Stimulated activated CD4-positive, alpha-beta T cell treated with anti-CD3 and anti-CD28 coated beads, TNF-alpha, amount 100 ng/mL, for 24 hours (primary cell): ENCODE data around the gene TADA3.
A peak's percentile ranks its signal among the peaks of the same experiment; 100 is the strongest.

Experiments
- DNase-seq, 3 experiments: peaks; one replicate each; pipeline ENCODE4 v3.0.0-alpha.2; 2020; ENCODE audit warnings: low read depth in 3 of 3

Gene TADA3

GRCh38 chr3:9761919-9762318 is 30.4 kb downstream of the TADA3 start:
- DNase-seq = no peak

DNA sequence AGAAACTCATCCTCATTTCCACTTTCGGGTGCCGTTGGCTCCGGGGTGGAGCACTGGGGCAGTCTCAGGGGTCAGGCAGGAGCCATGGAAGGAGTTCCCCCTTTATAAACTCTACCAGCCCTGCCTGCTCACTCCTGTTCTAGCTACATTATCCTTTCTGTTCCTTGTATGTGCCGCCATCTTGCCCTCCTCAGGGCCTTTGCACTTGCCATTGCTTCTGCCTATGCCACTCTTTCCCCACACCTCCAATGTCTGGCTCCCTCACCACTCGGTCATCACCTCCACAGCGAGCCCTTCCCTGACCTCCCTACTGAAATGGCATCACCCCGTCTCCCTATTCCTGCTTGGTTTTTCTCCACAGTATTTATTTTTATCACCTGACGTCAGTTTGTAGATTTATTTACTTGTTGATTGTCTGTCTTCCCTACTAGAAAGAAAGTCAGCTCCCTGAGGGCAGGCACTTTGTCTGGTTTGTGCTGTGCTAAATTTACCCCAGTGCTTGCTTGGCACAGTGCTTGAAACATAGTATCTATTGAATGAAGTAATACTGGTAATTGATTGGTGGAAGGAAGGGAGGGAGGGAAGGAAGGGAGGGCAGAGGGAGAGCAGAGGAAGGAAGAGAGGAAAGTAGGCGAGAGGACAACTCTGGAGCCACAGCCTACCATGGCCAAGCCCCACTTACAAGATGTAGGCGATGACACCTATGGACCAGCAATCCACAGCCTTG is 31.3 kb downstream of the TADA3 start:
- DNase-seq = no peak

DNA sequence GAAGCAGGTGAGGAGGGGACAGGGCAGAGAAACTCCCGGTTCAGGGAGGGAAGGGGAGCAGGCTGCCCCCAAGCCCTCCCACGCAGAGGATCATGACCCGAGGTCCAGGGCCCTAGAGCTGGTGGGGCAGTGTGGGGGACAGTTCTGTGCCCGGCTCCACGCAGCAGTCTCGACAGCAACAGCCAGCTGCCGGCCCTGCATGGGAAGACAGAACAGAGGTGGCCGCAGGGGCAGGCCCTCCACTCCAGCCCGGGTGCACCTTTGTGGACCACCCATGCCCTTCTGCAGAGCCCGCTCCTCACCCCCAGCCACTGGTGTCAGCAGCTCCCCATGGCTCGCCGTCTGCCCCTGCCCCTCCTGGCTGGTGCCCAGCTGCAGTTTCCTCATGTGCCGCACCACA is 34.8 kb downstream of the TADA3 start:
- DNase-seq = no peak

DNA sequence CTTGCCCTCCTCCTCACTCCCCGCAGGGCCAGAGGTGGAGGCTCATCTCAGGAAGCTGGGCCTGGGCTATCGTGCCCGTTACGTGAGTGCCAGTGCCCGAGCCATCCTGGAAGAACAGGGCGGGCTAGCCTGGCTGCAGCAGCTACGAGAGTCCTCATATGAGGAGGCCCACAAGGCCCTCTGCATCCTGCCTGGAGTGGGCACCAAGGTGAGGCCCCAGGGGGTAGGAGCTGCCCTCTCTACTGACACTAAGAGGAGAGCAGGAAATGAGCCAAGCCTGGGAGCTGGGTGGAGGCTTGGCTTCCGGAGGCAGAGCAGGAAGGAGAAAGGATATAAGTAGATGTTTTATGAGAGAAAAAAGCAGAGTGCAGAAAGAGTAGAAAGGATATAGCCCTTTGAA is 37.6 kb downstream of the TADA3 start:
- DNase-seq = no peak

DNA sequence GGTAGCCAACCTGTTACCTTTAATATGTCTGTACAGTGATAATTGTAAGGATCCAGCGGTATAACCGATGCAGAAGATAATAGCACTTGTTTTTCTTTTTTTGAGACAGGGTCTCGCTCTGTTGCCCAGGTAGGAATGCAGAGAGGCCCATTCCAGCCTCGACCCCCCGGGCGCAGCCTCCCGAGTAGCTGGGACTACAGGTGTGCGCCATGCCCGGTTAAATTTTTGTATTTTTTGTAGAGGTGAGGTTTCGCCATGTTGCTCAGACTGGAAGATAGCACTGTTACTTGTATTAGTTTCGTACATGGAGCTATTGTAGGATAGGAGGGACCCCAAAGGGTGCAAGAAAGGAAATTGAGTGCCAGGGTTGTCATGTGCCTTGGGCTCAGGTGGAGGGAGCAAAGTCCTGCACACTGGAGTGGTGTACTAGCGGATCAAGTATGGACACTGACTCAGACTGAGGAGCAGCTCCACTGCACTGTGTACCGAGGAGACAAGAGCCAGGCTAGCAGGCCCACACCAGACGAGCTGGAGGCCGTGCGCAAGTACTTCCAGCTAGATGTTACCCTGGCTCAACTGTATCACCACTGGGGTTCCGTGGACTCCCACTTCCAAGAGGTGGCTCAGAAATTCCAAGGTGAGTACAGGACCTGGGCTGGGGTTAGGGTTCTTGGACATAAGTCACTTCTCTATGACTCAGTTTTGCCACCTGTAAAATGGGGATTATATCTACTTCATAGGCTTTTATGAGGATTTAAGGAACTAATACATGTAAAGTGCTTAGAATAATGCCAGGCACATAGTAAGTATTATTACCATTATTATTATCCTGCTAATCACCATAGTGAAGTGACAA is 41.5 kb downstream of the TADA3 start:
- DNase-seq = no peak

DNA sequence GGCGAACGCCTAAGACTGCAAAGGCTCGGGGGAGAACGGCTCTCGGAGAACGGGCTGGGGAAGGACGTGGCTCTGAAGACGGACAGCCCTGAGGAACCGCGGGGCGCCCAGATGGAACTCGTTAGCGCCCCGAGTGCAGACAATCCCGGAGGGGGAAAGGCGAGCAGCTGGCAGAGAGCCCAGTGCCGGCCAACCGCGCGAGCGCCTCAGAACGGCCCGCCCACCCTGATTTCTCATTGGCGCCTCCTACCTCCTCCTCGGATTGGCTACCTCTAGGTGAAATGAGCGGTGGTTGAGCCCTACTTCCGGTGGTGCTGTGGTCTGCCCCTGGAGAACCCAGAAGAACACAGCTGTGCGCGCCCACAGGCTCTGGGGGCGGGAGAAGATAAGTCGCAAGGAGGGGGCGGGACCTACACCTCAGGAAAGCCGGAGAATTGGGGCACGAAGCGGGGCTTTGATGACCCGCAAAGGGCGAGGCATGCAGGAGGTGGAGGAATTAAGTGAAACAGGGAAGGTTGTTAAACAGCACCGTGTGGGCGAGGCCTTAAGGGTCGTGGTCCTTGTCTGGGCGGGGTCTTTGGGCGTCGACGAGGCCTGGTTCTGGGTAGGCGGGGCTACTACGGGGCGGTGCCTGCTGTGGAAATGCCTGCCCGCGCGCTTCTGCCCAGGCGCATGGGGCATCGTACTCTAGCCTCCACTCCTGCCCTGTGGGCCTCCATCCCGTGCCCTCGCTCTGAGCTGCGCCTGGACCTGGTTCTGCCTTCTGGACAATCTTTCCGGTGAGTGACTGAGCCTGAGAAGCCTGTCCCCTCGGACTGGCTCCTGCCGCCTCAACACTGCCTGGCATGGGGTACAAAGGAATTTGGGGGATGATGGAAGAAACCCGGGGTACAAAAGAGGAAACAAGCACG is 42.4 kb downstream of the TADA3 start, which contains the start of gene OGG1:
Gene OGG1, plus strand, starts transcription at position 308 of the 911 bp plus-strand sequence. Its CDS starts 335 bp downstream, at position 643.
- peak; percentile 85 to 96 (median 90) for DNase-seq

DNA sequence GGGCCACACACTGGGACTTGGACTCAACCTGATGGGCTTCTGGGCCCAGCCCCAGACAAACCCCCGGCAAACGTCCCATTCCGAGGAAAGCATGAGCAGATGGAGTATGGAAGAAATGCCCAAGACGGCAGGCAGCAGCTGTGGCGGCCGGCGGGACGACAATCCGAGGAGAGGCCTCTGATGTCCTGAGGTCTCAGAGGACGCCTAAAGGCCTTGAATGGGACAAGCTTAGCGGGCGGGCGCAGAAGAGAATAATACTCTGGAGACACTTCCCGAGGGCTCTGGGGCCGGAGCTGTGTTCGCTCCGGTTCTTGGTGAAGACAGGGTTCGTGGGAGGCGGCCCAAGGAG is 43.0 kb downstream of the TADA3 start:
- DNase-seq = no peak

DNA sequence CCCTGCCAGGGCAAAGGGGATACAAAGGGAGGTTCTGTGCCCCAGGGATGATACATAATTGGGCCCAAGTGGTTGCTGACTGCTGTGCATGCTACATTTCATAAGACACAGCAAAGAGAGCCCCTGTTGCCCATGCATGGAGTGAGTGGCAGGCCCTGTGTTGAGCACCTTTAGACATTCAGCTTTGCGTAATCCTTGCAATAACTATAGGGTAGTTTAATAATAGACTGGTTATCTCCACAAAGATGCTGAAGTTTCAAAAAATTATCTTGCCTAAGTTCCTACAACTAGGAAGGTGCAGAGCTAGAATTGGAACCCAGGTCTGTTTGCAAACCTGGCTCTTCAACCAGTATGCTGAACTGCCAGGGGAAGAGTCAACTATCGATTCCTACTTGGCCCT is 44.2 kb downstream of the TADA3 start:
- DNase-seq = no peak

DNA sequence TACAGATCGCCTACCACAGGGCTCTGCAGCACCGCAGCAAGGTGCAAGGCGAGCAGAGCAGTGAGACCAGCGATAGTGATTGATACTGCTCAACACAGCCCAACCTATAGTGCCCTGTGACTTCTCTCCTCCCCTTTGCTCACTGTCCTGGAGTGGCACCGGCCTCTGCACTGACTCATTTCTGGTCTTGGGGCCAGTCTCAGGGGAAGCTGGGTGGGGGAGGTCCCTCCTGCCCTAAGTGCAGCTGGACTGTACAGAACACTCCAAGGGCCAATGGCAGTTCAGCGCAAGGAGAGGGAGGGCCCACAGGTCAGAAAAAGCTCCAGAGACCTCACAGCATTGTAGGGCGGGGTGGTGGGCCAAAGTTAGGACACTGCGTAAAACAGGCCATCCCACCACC is 45.0 kb downstream of the TADA3 start:
- no peak for DNase-seq

GRCh38 chr3:9746330-9746729 is 45.9 kb downstream of the TADA3 start:
- no peak for DNase-seq

DNA sequence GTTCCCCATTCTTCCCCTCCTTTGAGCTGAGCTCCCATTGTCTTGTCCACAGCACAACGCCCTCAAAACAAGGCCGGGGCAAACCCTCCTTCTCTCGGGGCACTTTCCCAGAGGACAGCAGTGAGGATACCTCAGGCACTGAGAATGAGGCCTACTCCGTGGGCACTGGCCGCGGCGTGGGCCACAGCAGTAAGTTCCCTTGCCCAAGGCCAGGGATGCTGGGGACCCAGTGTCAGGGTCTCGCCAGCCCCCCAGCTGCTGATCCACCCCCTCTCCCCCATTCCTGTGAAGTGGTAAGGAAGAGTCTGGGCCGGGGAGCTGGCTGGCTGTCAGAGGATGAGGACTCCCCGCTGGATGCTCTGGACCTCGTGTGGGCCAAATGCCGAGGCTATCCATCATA is 46.8 kb downstream of the TADA3 start:
- no peak for DNase-seq

- no peak for DNase-seq
Observed at GRCh38 chr3:9744162-9744561, 48.1 kb downstream of the TADA3 start.

- DNase-seq = no peak
Observed at GRCh38 chr3:9743548-9743947, 48.7 kb downstream of the TADA3 start.

GRCh38 chr3:9742560-9742959 is 49.7 kb downstream of the TADA3 start:
- DNase-seq = no peak

DNA sequence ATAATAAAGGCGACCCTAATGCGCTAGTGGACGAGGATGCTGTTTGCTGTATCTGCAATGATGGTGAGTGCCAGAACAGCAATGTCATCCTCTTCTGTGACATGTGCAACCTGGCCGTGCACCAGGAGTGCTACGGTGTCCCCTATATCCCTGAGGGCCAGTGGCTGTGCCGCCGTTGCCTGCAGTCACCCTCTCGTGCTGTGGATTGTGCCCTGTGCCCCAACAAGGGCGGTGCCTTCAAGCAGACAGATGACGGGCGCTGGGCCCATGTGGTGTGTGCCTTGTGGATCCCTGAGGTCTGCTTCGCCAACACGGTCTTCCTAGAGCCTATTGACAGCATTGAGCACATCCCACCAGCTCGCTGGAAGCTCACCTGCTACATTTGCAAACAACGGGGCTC is 53.1 kb downstream of the TADA3 start:
- no peak for DNase-seq

DNA sequence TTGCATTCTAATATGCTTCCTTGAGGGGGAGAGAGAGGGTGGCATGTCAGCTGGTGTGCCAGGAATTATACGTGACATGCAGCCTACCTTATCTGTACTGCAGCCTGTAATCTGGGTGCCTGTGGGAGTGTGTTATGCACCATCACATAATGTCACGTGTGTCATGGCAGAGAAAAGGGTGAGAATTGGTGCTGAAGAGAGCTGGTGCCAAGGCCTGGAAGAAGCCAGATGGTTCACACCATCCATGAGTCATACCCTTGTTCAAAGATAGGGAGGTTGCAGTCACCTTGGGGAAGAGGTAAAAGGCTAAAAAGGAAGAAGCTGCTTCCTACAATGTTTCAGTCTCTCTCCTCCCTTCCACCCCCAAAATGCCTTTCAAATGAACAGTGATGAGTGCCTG is 55.4 kb downstream of the TADA3 start:
- DNase-seq = no peak

GRCh38 chr3:9732740-9733115 is 59.5 kb downstream of the TADA3 start:
- no peak for DNase-seq

DNA sequence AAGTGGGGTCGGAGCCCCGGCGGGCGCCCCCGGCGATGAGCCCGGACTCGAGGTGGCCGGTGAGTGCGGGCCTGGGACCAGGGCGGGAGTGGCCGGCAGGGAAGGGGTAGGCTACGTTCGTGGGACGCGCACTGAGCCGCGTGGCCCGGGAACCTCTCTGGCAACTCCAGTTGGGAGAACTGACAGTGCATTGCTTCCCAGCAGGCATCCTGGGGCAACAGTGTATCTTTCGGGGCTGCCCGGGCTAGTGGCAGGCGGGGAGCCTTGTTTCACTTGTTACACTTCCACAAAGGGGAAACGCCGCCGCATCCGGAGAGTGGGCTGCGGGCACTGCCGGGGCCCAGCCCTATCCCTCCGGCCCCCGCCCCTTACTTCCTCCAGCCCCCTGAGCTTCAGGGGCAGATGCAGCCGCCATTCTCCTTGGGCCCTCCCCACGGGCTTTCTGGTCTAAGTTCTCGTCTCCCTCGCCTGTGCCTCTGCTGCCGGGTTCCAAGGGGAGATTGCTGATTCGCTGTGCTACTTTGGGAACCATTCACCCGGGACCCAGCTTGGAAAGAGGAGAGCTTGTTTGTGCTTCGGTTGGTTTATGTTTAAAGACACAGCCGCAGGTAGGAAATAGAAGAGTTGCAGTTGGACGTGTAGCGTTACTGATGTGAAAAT is 60.1 kb downstream of the TADA3 start:
- peak in 1 of 3 experiments; percentile 26 for DNase-seq

DNA sequence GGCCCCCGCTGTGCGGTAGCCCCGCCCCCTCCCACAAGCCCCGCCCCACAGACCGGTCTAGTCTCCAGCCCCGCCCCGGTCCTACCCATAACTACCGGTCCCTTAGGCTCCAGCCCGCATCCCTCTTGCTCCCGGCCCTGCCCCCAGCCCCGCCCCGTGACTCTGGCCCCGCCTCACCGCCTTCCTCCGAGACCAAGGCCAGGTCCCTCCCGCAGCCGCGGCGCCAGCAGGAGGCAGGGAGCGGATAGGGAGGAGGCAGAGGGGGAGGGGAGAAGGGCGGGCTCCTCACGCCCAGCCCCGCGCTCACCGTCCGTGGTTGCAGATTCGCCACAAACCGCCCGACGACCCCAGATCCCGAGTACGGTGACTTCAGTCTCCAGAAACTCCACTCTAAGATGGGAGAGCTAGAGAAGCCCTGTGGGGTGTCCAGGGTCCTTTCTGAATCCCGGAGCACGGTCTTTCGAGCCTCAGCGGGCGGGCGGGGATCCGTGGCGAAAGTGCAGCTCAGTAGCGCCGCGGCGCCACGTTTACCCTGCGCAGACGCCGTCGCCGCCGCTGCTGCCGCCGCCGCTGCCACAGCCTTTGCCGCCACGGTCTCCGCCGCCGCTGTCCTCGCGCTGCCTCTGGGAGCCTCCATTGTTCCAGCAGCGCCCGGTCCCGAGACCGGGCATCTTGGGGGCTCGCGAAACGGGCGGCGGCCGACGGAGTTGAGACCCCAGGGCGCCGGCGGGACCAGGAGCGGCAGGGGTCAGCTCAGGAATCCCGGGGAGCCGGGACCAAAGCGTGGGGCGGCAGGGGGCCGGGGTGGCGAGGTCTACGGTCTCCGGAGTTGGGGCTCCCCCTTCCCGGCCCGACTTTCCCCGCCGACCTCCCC is 60.8 kb downstream of the TADA3 start, which contains the start of gene BRPF1:
Gene BRPF1, plus strand, starts transcription at position 530 of the 874 bp plus-strand sequence. CDS start 2,406 bp downstream, outside the sequence.
- peak; percentile 98 to 100 (median 99) for DNase-seq

DNA sequence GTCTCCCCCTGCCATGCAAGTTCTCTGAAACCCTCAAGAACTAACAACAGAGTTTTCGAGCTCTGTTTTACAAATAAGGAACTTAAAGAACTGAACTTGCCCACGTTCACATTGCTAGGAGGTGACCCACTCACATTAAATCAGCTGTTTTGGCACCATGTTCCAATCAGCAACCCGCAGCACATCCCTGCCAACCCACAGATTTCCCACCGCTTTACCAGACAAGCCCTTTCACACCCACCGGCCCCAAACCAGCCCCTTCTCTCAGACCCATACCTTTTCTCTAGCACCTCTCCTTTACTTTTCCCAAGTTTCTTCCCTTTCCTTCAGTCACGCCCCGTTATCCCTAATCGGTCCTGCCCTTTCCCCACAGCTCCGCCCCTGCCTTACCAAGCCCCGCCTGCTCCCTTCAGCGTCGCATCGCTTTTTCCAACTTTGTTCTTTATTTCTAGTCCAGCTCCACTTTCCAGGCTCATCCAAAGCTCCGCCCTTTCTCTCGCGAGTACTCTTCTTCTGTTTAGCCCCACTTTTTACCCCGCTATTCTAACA is 61.5 kb downstream of the TADA3 start:
- DNase-seq = no peak
